K562 (cell line): ENCODE data around the gene MAGEL2. TPM values are rescaled to one million over a fixed set of nuclear protein-coding genes. Genes with fewer than 3 reads are reported as not detected.

Experiments used
- ATAC-seq: fragments of 200-7000 bp; cut with Tn5 transposase; 3 replicates; pipeline ENCODE4 v1.9.1; 2020; ENCODE audit warnings: moderate library complexity
- BruUV-seq: library from RNA; stranded (reverse); fragments of 400-500 nt; replicated peaks from 2 replicates; lab custom pipeline; 2021; lab: Mats Ljungman, UMichigan
- CTCF ChIA-PET: fragments of 300-600 bp; formaldehyde crosslinking; extraction: SDS; loops from one replicate; lab custom pipeline; 2021; ENCODE audit warnings: low intra/inter-chr PET ratio; lab: Yijun Ruan, JAX
- POLR2A ChIA-PET: fragments of 300-600, 350-650 bp; sonication (Branson Sonifier 250); formaldehyde crosslinking; extraction: SDS; loops from one replicate; lab custom pipeline; 2021; ENCODE audit warnings: antibody characterized with exemption, inconsistent platforms; lab: Yijun Ruan, JAX
- DNase-seq, 4 experiments: peaks; one replicate each; pipeline versions ENCODE4 v3.0.0 to v3.0.0-alpha.2; 2011 to 2018; ENCODE audit warnings: low spot score in 3 of 4, mixed read lengths in 3 of 4; ENCODE audit errors: extremely low read depth in 1 of 4
- FAIRE-seq: peaks from 2 replicates; lab custom pipeline; 2011; peaks lifted over from hg19 to GRCh38; lab: Jason Lieb, UNC
- H2AFZ ChIP-seq: 2 replicates; pipeline ENCODE4 v1.6.0; 2011; ENCODE audit warnings: low read depth, low read length, control low read depth, inconsistent platforms
- H3K27ac ChIP-seq: fragments of 200-600 bp; 3 replicates; pipeline ENCODE4 v1.8.0; 2011; ENCODE audit warnings: low read depth, mild to moderate bottlenecking, control low read depth, inconsistent platforms, low read length, moderate library complexity, mixed read lengths; ENCODE audit errors: extremely low read depth
- H3K27me3 ChIP-seq, 2 experiments: fragments of 300-600 bp in 1 of 2; 2 replicates in 1 of 2; 3 replicates in 1 of 2; pipeline versions ENCODE4 v1.6.0 to v1.8.0; 2011; ENCODE audit warnings: inconsistent platforms in 2 of 2, low read length in 2 of 2, mild to moderate bottlenecking in 1 of 2, mixed read lengths in 1 of 2, moderate library complexity in 1 of 2; ENCODE audit not compliant: control insufficient read depth in 2 of 2, insufficient read depth in 2 of 2
- H3K36me3 ChIP-seq: fragments of 300-600 bp; 3 replicates; pipeline ENCODE4 v1.8.0; 2011; ENCODE audit warnings: mild to moderate bottlenecking, low read length, inconsistent platforms; ENCODE audit not compliant: control insufficient read depth, insufficient read depth
- H3K4me1 ChIP-seq, 2 experiments: fragments of 200-600 bp in 1 of 2; replicated peaks in 1 of 2; 2 replicates in 1 of 2; 3 replicates in 1 of 2; pipeline versions ENCODE4 v1.5.1 to v1.8.0; 2011; ENCODE audit warnings: inconsistent platforms in 2 of 2, low read length in 2 of 2, mild to moderate bottlenecking in 1 of 2, mixed read lengths in 1 of 2, moderate library complexity in 1 of 2; ENCODE audit not compliant: control insufficient read depth in 2 of 2, insufficient read depth in 2 of 2
- H3K4me2 ChIP-seq: 2 replicates; pipeline ENCODE4 v1.6.1; 2011; ENCODE audit warnings: low read length, control low read depth, inconsistent platforms, mixed read lengths; ENCODE audit not compliant: insufficient read depth
- H3K4me3 ChIP-seq: fragments of 200-600 bp; sonication (generic), shearing (Covaris generic); 2 replicates; pipeline ENCODE4 v1.5.1; 2016; ENCODE audit warnings: control low read depth, inconsistent platforms
- H3K79me2 ChIP-seq: fragments of 200-600 bp; 3 replicates; pipeline ENCODE4 v1.8.0; 2011; ENCODE audit warnings: low read length, inconsistent platforms; ENCODE audit not compliant: control insufficient read depth, insufficient read depth
- H3K9ac ChIP-seq, 2 experiments: 2 replicates each; pipeline versions ENCODE4 v1.6.0 to v1.6.1; 2011; ENCODE audit warnings: low read depth in 2 of 2, low read length in 2 of 2, control low read depth in 1 of 2, inconsistent platforms in 1 of 2, mild to moderate bottlenecking in 1 of 2, mixed read lengths in 1 of 2; ENCODE audit not compliant: insufficient read depth in 1 of 2
- H3K9me1 ChIP-seq: one replicate; pipeline ENCODE4 v1.6.0; 2011; ENCODE audit warnings: inconsistent platforms, mild to moderate bottlenecking, low read length, moderate library complexity; ENCODE audit not compliant: control insufficient read depth, insufficient read depth
- H3K9me3 ChIP-seq: replicated peaks from 2 replicates; pipeline ENCODE4 v1.5.1; 2011; ENCODE audit warnings: low read depth, low read length, inconsistent platforms; ENCODE audit not compliant: control insufficient read depth, insufficient read depth
- H4K20me1 ChIP-seq: replicated peaks from 2 replicates; pipeline ENCODE4 v1.6.1; 2011; ENCODE audit warnings: low read length, inconsistent platforms, mixed read lengths; ENCODE audit not compliant: control insufficient read depth, insufficient read depth
- CUX1 ChIP-seq: fragments of 200-800 bp; sonication (Bioruptor generic); IDR thresholded peaks from 2 replicates; pipeline ENCODE4 v1.6.1; 2016; ENCODE audit warnings: missing genetic modification characterization, missing compliant biosample characterization
- DIDO1 ChIP-seq: fragments of 450-650 bp; IDR thresholded peaks from 2 replicates; pipeline ENCODE4 v1.6.1; 2016; ENCODE audit warnings: low read depth, missing biosample characterization, missing genetic modification characterization
- IRF1 ChIP-seq: sonication (generic); formaldehyde crosslinking; IDR thresholded peaks from 2 replicates; pipeline ENCODE4 v1.8.0; 2022; ENCODE audit warnings: missing genetic modification reagents, mild to moderate bottlenecking, borderline replicate concordance
- MED1 ChIP-seq: sonication (generic); formaldehyde crosslinking; IDR thresholded peaks from 2 replicates; pipeline ENCODE4 v1.8.1; 2023; ENCODE audit warnings: missing genetic modification reagents, borderline replicate concordance
- STAT5A ChIP-seq: IDR thresholded peaks from 2 replicates; pipeline ENCODE4 v1.6.1; 2012; ENCODE audit warnings: low read length, inconsistent platforms, borderline replicate concordance
- WGBS: fragments of 100-300 bp; shearing (Covaris generic); methylation state at CpG from one replicate; pipeline ENCODE4 v1.1.6; 2016; ENCODE audit warnings: low coverage, mixed read lengths; ENCODE audit not compliant: insufficient coverage; ENCODE audit errors: missing lambda C conversion rate; 5-methylcytosine and 5-hydroxymethylcytosine counted together
- in situ Hi-C: fragments of 300-500 bp; cut with MboI; formaldehyde crosslinking; loops from 4 replicates; pipeline ENCODE4 v1.15.0; 2018; ENCODE audit warnings: inconsistent platforms, mixed read lengths
- intact Hi-C: fragments of 100-400 bp; cut with micrococcal nuclease; formaldehyde crosslinking; loops from 2 replicates; pipeline ENCODE4 v1.14.2; 2022
- polyA plus RNA-seq, 8 experiments: library from polyadenylated mRNA; depleted of rRNA in 4 of 8; stranded (reverse) in 5 of 8; unstranded in 3 of 8; fragments of >200 nt; fragmentation: Nextera tagmentation in 2 of 8; fragmentation: Illumina TruSeq in 1 of 8; extraction: Ambion mirVana in 2 of 8; extraction: Trizol in 1 of 8; gene quantifications; 2 replicates each; pipeline versions ENCODE4 v1.2.1 to v1.2.3, GENCODE V29; 2011 to 2014; ENCODE audit warnings: inconsistent platforms in 1 of 8, missing spikeins in 1 of 8
- total RNA-seq, 7 experiments: library from RNA; depleted of rRNA in 6 of 7; stranded (reverse); fragments of >200 nt in 6 of 7; fragmentation: Illumina TruSeq in 2 of 7; extraction: Trizol in 2 of 7; gene quantifications; 2 replicates each; pipeline versions ENCODE4 v1.2.1 to v1.2.3, GENCODE V29; 2011 to 2021; ENCODE audit warnings: low replicate concordance in 1 of 7

Gene MAGEL2
- total and polyA plus RNA-seq, 9 of the 15 experiments (the other 6 are each of a cell fraction or from before 2014, with no cell fraction given): not detected

GRCh38 chr15:23686466-23687142 lies 38.9 kb upstream of the MAGEL2 start:
- Histone ChIP-seq H3K9me3 (no peaks in the 10 kb centered on the region), H3K27me3 (peaks cover 0 to 8% of the 10 kb centered on the region in 2 experiments; a peak in 2 of 5 replicates), H3K4me2 (peak overlapping the region; percentile 37), H3K4me1 (peaks cover 0 to 9% of the 10 kb centered on the region in 2 experiments; a peak in 2 of 5 replicates), H3K9ac (peak overlapping the region in 1 of 2 experiments; percentile 52; a peak in 1 of 4 replicates), H3K27ac (no peak overlapping the region), H3K4me3 (peak overlapping the region; percentile 27), H3K79me2 (no peaks in the 10 kb centered on the region), H3K9me1 (no peaks in the 10 kb centered on the region), H2AFZ (peak overlapping the region; percentile 55; the same call in 1 of the 2 replicates), H4K20me1 (no peaks in the 10 kb centered on the region), H3K36me3 (no peaks in the 10 kb centered on the region)
- DNase-seq: no peak
- WGBS: 8% methylated on average over 29 of the region's 57 CpGs
- ATAC-seq: peak; percentile 34; the same call in 2 of the 3 replicates
- in situ Hi-C loops: no loop called here
- ChIA-PET POLR2A (interaction anchor here (1.1 kb wide), 1 partner anchor 23 kb away, joined by 3 read pairs; no protein-coding TSS in a partner anchor), CTCF (no interaction called here)
- no peak for FAIRE-seq
- no TSS peak for BruUV-seq
- intact Hi-C loops: no loop called here
- TF ChIP-seq DIDO1 (tag): no peak
- TF ChIP-seq STAT5A: no peak
- TF ChIP-seq IRF1 (CRISPR knock-in tag): no peak
- no peak for TF ChIP-seq CUX1
- TF ChIP-seq MED1 (CRISPR knock-in tag): no peak
